GM12892 (cell line): ENCODE measurements around the gene LIN28A.

Source experiments
- POLR2A ChIP-seq: IDR thresholded peaks from 2 replicates; pipeline ENCODE4 v1.6.1; 2011; ENCODE audit warnings: low read depth, low read length, control low read depth
- POLR2AphosphoS5 ChIP-seq: IDR thresholded peaks from 2 replicates; pipeline ENCODE4 v1.6.1; 2011; ENCODE audit warnings: low read depth, low read length, control low read depth

DNA sequence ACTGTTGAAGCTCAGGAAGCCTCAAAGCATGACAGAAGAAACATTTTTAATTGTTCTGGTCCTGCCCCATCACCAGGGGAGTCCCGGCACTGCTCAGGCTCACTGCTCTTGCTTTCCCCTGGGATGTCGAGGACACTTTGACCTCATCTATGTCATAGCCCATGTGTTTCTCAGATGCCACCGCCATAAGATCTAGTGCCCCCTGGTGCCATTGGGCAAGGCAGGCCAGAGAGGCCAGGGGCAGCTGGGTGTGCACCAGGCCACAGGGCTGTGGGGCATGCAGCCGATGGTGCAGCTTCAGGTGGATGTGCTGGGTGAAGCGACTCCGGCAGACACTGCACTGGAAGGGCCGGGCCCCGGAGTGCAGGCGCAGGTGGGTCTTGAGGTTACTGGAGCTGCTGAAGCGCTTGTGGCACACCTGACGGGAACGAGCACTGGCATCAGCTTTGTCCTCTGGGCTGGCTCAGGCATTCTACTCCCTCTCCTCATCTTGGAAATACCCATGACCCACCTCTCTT, 49.0 kb upstream of the LIN28A start:
- TF ChIP-seq POLR2AphosphoS5 (no peak), POLR2A (no peak)
